ENCODE measurements around the gene CGREF1.

- TF ChIP-seq, protein P1, sequence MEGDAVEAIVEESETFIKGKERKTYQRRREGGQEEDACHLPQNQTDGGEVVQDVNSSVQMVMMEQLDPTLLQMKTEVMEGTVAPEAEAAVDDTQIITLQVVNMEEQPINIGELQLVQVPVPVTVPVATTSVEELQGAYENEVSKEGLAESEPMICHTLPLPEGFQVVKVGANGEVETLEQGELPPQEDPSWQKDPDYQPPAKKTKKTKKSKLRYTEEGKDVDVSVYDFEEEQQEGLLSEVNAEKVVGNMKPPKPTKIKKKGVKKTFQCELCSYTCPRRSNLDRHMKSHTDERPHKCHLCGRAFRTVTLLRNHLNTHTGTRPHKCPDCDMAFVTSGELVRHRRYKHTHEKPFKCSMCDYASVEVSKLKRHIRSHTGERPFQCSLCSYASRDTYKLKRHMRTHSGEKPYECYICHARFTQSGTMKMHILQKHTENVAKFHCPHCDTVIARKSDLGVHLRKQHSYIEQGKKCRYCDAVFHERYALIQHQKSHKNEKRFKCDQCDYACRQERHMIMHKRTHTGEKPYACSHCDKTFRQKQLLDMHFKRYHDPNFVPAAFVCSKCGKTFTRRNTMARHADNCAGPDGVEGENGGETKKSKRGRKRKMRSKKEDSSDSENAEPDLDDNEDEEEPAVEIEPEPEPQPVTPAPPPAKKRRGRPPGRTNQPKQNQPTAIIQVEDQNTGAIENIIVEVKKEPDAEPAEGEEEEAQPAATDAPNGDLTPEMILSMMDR (IDR thresholded peaks at IDR 0.05; ENCODE audit: low read depth, low read length, missing input control), result no peak
- TF ChIP-seq NR2F2 (IDR thresholded peaks at IDR 0.05), result no peak
- no peak for TF ChIP-seq TAF1 (conservative IDR thresholded peaks at IDR 0.05)
- no peak for TF ChIP-seq YY1 (IDR thresholded peaks at IDR 0.05)
- no peak for TF ChIP-seq MAX (IDR thresholded peaks at IDR 0.05)
- TF ChIP-seq RAD21 (IDR thresholded peaks at IDR 0.05), result no peak
- TF ChIP-seq ZBTB33 (IDR thresholded peaks at IDR 0.05), result no peak
- TF ChIP-seq, protein P2, sequence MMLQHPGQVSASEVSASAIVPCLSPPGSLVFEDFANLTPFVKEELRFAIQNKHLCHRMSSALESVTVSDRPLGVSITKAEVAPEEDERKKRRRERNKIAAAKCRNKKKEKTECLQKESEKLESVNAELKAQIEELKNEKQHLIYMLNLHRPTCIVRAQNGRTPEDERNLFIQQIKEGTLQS (IDR thresholded peaks at IDR 0.05), result no peak
- no peak for TF ChIP-seq EGR1 (IDR thresholded peaks at IDR 0.05; ENCODE audit: low read depth in 2 of 2)
- no peak for TF ChIP-seq FOXA1 (IDR thresholded peaks at IDR 0.05)
- TF ChIP-seq JUND (IDR thresholded peaks at IDR 0.05), result no peak
Observed at GRCh38 chr2:27067385-27067784, 51.5 kb downstream of the CGREF1 start.
